HepG2 (cell line): ENCODE results near the gene FAIM. TPM values are rescaled to one million over a fixed set of nuclear protein-coding genes. Genes with fewer than 3 reads are reported as not detected.

Experiments
- ATAC-seq: fragments of 200-7000 bp; cut with Tn5 transposase; 3 replicates; pipeline ENCODE4 v1.9.1; 2020; ENCODE audit warnings: mild to moderate bottlenecking, moderate library complexity
- BruUV-seq: library from RNA; stranded (reverse); fragments of 400-500 nt; replicated peaks from 2 replicates; lab custom pipeline; 2021; lab: Mats Ljungman, UMichigan
- CTCF ChIA-PET: fragments of 300-600 bp; formaldehyde crosslinking; extraction: SDS; loops from one replicate; lab custom pipeline; 2021; ENCODE audit warnings: low total read pairs, inconsistent platforms, low intra/inter-chr PET ratio; lab: Yijun Ruan, JAX
- POLR2A ChIA-PET: fragments of 350-600 bp; sonication (Branson Sonifier 250); formaldehyde crosslinking; loops from one replicate; lab custom pipeline; 2020; ENCODE audit warnings: antibody characterized with exemption, inconsistent platforms; lab: Yijun Ruan, JAX
- DNase-seq: peaks from one replicate; pipeline ENCODE4 v3.0.0-alpha.2; 2015; ENCODE audit warnings: low spot score
- FAIRE-seq: peaks from 3 replicates; lab custom pipeline; 2011; peaks lifted over from hg19 to GRCh38; lab: Jason Lieb, UNC
- H2AFZ ChIP-seq: one replicate; pipeline ENCODE4 v1.6.1; 2011; ENCODE audit warnings: low read length, inconsistent platforms
- H3K27ac ChIP-seq: fragments of 300-600 bp; 3 replicates; pipeline ENCODE4 v1.8.0; 2011; ENCODE audit warnings: mixed run types, mild to moderate bottlenecking, mixed read lengths, low read length, inconsistent platforms; ENCODE audit not compliant: insufficient read depth; ENCODE audit errors: extremely low read length
- H3K27me3 ChIP-seq, 2 experiments: fragments of 200-600 bp in 1 of 2; 2 replicates in 1 of 2; 3 replicates in 1 of 2; pipeline versions ENCODE4 v1.6.0 to v1.8.0; 2011; ENCODE audit warnings: low read length in 2 of 2, mild to moderate bottlenecking in 2 of 2, moderate library complexity in 2 of 2, inconsistent platforms in 1 of 2; ENCODE audit not compliant: insufficient read depth in 2 of 2, control insufficient read depth in 1 of 2
- H3K36me3 ChIP-seq, 2 experiments: fragments of 200-600 bp in 1 of 2; replicated peaks in 1 of 2; 2 replicates in 1 of 2; 3 replicates in 1 of 2; pipeline versions ENCODE4 v1.5.1 to v1.8.0; 2011; ENCODE audit warnings: low read length in 2 of 2, inconsistent platforms in 1 of 2; ENCODE audit not compliant: insufficient read depth in 2 of 2, control insufficient read depth in 1 of 2
- H3K4me1 ChIP-seq: 2 replicates; pipeline ENCODE4 v1.5.1; 2012; ENCODE audit warnings: low read length, inconsistent platforms; ENCODE audit not compliant: insufficient read depth
- H3K4me2 ChIP-seq: 2 replicates; pipeline ENCODE4 v1.6.0; 2011; ENCODE audit warnings: low read depth, low read length, inconsistent platforms
- H3K4me3 ChIP-seq, 3 experiments: fragments of 200-600 bp in 1 of 3; sonication (generic), shearing (Covaris generic) in 1 of 3; replicated peaks in 1 of 3; 2 replicates each; pipeline ENCODE4 v1.5.1; 2011 to 2016; ENCODE audit warnings: low read length in 3 of 3, inconsistent platforms in 2 of 3, low read depth in 2 of 3, mild to moderate bottlenecking in 2 of 3, control low read depth in 1 of 3, mixed read lengths in 1 of 3; ENCODE audit not compliant: insufficient read depth in 1 of 3
- H3K79me2 ChIP-seq: one replicate; pipeline ENCODE4 v1.6.1; 2011; ENCODE audit warnings: low read length, inconsistent platforms; ENCODE audit not compliant: insufficient read depth
- H3K9ac ChIP-seq: 2 replicates; pipeline ENCODE4 v1.6.0; 2011; ENCODE audit warnings: mild to moderate bottlenecking, low read depth, low read length, inconsistent platforms; ENCODE audit not compliant: insufficient read depth
- H3K9me3 ChIP-seq: 2 replicates; pipeline ENCODE4 v1.5.1; 2012; ENCODE audit warnings: mild to moderate bottlenecking, low read length
- H4K20me1 ChIP-seq: 2 replicates; pipeline ENCODE4 v1.6.0; 2011; ENCODE audit warnings: inconsistent platforms, mild to moderate bottlenecking, low read length, moderate library complexity; ENCODE audit not compliant: insufficient read depth
- AFF4 ChIP-seq: sonication (generic); formaldehyde crosslinking; IDR thresholded peaks from 2 replicates; pipeline ENCODE4 v1.4.0; 2020; ENCODE audit warnings: missing genetic modification reagents
- MBNL3 ChIP-seq: fragments of 250-450 bp; sonication (Bioruptor Pico); conservative IDR thresholded peaks from 2 replicates; pipeline ENCODE4 v1.8.0; 2022; ENCODE audit warnings: mild to moderate bottlenecking, inconsistent platforms
- PHF5A ChIP-seq: IDR thresholded peaks from one replicate; pipeline ENCODE4 v1.6.1; 2018; ENCODE audit warnings: low read depth, missing genetic modification reagents; ENCODE audit not compliant: unreplicated experiment
- TBP ChIP-seq: sonication (generic); formaldehyde crosslinking; IDR thresholded peaks from 2 replicates; pipeline ENCODE4 v1.5.0; 2020; ENCODE audit warnings: missing genetic modification reagents
- ZNF770 ChIP-seq: sonication (generic); formaldehyde crosslinking; IDR thresholded peaks from 2 replicates; pipeline ENCODE4 v1.5.0; 2020; ENCODE audit warnings: mild to moderate bottlenecking, missing genetic modification reagents
- ZNF784 ChIP-seq: sonication (generic); formaldehyde crosslinking; IDR thresholded peaks from 2 replicates; pipeline ENCODE4 v1.5.1; 2020; ENCODE audit warnings: missing genetic modification reagents, mild to moderate bottlenecking, borderline replicate concordance
- ZNF816 ChIP-seq: sonication (generic); formaldehyde crosslinking; IDR thresholded peaks from 2 replicates; pipeline ENCODE4 v1.8.0; 2022; ENCODE audit warnings: missing genetic modification reagents, mild to moderate bottlenecking, borderline replicate concordance
- ZSCAN9 ChIP-seq: IDR thresholded peaks from 2 replicates; pipeline ENCODE4 v1.6.1; 2016; ENCODE audit warnings: borderline replicate concordance
- WGBS: methylation state at CpG from one replicate; pipeline ENCODE4 v1.1.6; 2017; ENCODE audit warnings: low lambda C conversion rate; 5-methylcytosine and 5-hydroxymethylcytosine counted together
- in situ Hi-C: cut with HindIII; loops from 2 replicates; pipeline ENCODE4 v1.10.0; 2017; ENCODE audit warnings: low pct_unique_long_range_greater_than_20kb; ENCODE audit not compliant: extremely low pct_ligation_motif_present
- intact Hi-C: fragments of 100-400 bp; cut with micrococcal nuclease; formaldehyde crosslinking; loops from one replicate; pipeline ENCODE4 v1.10.0; 2022; ENCODE audit not compliant: unreplicated experiment
- polyA plus RNA-seq, 8 experiments: library from polyadenylated mRNA; depleted of rRNA in 3 of 8; stranded (reverse) in 7 of 8; unstranded in 1 of 8; fragments of >200 nt; fragmentation: Illumina TruSeq in 4 of 8; extraction: Trizol in 4 of 8; gene quantifications; 2 replicates each; pipeline versions ENCODE4 v1.2.1 to v1.2.3, GENCODE V29; 2011 to 2016; ENCODE audit warnings: low read depth in 4 of 8, missing spikeins in 1 of 8, mixed read lengths in 1 of 8; ENCODE audit not compliant: insufficient read depth in 1 of 8
- total RNA-seq, 5 experiments: library from RNA; depleted of rRNA; stranded (reverse); fragments of >200 nt; fragmentation: Illumina TruSeq; extraction: Trizol; gene quantifications; 2 replicates each; pipeline ENCODE4 v1.2.3, GENCODE V29; 2016; ENCODE audit warnings: low read depth in 1 of 5

The FAIM gene
- total and polyA plus RNA-seq, 2 of the 13 experiments (the other 11 are each of a cell fraction or from before 2014, with no cell fraction given), result 4.3 to 25.8 TPM

GRCh38 chr3:138642226-138642926 lies 33.8 kb downstream of the FAIM start (continued):
- TF ChIP-seq ZNF770 (CRISPR knock-in tag), result no peak
- TF ChIP-seq PHF5A (CRISPR knock-in tag), result no peak
- no peak for TF ChIP-seq ZNF784

- in situ Hi-C loops, result no loop called here
- H3K9ac ChIP-seq, result no peak overlapping the region
- H3K27ac ChIP-seq, result no peak overlapping the region
- no peak for ATAC-seq
- H3K27me3 ChIP-seq, result no peaks in the 10 kb centered on the region
- no peak overlapping the region for H3K4me2 ChIP-seq
- H3K79me2 ChIP-seq, result no peaks in the 10 kb centered on the region
- H2AFZ ChIP-seq, result no peak overlapping the region
- no peaks in the 10 kb centered on the region for H4K20me1 ChIP-seq
- H3K4me1 ChIP-seq, result no peaks in the 10 kb centered on the region
- POLR2A ChIA-PET, result no interaction called here
- intact Hi-C loops, result no loop called here
- TF ChIP-seq AFF4 (CRISPR knock-in tag) (no peak), ZNF816 (CRISPR knock-in tag) (no peak), ZSCAN9 (CRISPR knock-in tag) (no peak), MBNL3 (no peak), TBP (CRISPR knock-in tag) (no peak)
- TF ChIP-seq, all 625 proteins: peak for 0
- no peak overlapping the region for H3K4me3 ChIP-seq
- no TSS peak for BruUV-seq
- H3K9me3 ChIP-seq, result peaks cover 17% of the 10 kb centered on the region; the same call in 1 of the 2 replicates
- no peaks in the 10 kb centered on the region for H3K36me3 ChIP-seq
- DNase-seq, result no peak
- FAIRE-seq, result no peak
- CTCF ChIA-PET, result no interaction called here
- WGBS, result 96% methylated on average over 1 of the region's 1 CpG
These were observed 34.3 kb downstream of the FAIM start for GRCh38 chr3:138642927-138643253.
